H1 (cell line): ENCODE measurements around the gene ZNF609. TPM values are rescaled to one million over a fixed set of nuclear protein-coding genes. Genes with fewer than 3 reads are reported as not detected.

Experiments used
- GABPA ChIP-seq: IDR thresholded peaks from 2 replicates; pipeline ENCODE4 v1.6.1; 2011; ENCODE audit warnings: mild to moderate bottlenecking, low read length, moderate library complexity, borderline replicate concordance; ENCODE audit not compliant: insufficient read depth
- HDAC2 ChIP-seq, 2 experiments: fragments of 300-600 bp in 1 of 2; sonication (generic) in 1 of 2; IDR thresholded peaks; 2 replicates each; pipeline ENCODE4 v1.6.1; 2011 to 2012; ENCODE audit warnings: low read depth in 2 of 2, low read length in 2 of 2, mild to moderate bottlenecking in 2 of 2, moderate library complexity in 2 of 2, borderline replicate concordance in 1 of 2, inconsistent platforms in 1 of 2
- POLR2AphosphoS5 ChIP-seq: IDR thresholded peaks from 2 replicates; pipeline ENCODE4 v1.6.1; 2011; ENCODE audit warnings: low read depth, low read length
- SIN3A ChIP-seq, 2 experiments: IDR thresholded peaks in 1 of 2; conservative IDR thresholded peaks in 1 of 2; 2 replicates each; pipeline ENCODE4 v1.6.1; 2011 to 2012; ENCODE audit warnings: low read length in 2 of 2, improper control_type of control experiment in 1 of 2, low read depth in 1 of 2, mild to moderate bottlenecking in 1 of 2
- SP1 ChIP-seq: IDR thresholded peaks from 2 replicates; pipeline ENCODE4 v1.6.1; 2011; ENCODE audit warnings: low read depth, low read length
- SUZ12 ChIP-seq: fragments of 200-600 bp; sonication (generic); IDR thresholded peaks from 2 replicates; pipeline ENCODE4 v1.6.1; 2012; ENCODE audit warnings: mild to moderate bottlenecking, inconsistent platforms, low read length, moderate library complexity, mixed read lengths
- polyA plus RNA-seq, 7 experiments: library from polyadenylated mRNA; depleted of rRNA in 3 of 7; stranded (reverse) in 5 of 7; unstranded in 2 of 7; fragments of >200 nt in 5 of 7; fragments of 200-250 nt in 2 of 7; gene quantifications; 1 replicate in 5 of 7; 2 replicates in 1 of 7; 4 replicates in 1 of 7; pipeline versions ENCODE4 v1.2.1 to v1.2.3, GENCODE V29; 2011 to 2013; ENCODE audit warnings: missing spikeins in 2 of 7, mixed read lengths in 2 of 7
- total RNA-seq: library from RNA; stranded (reverse); fragmentation: NEBNext Ultra II Directional; extraction: Animal tissue kit (Norgen Biotek cat#: 25700); gene quantifications from 2 replicates; pipeline ENCODE4 v1.2.1, GENCODE V29; 2021
- TF ChIP-seq, protein P1 (sequence below): fragments of 300-600 bp; sonication (generic); IDR thresholded peaks from 2 replicates; pipeline ENCODE4 v1.7.1; 2012; ENCODE audit warnings: low read length, moderate library complexity, mild to moderate bottlenecking, inconsistent platforms; ENCODE audit not compliant: insufficient replicate concordance
- TF ChIP-seq, protein P2 (sequence below): IDR thresholded peaks from 2 replicates; pipeline ENCODE4 v1.6.1; 2012; ENCODE audit warnings: low read length, inconsistent platforms

The ZNF609 gene
- total and polyA plus RNA-seq, 2 of the 8 experiments (the other 6 are each of a cell fraction or from before 2014, with no cell fraction given), result 15.5 to 47.8 TPM

- TF ChIP-seq, protein P1, sequence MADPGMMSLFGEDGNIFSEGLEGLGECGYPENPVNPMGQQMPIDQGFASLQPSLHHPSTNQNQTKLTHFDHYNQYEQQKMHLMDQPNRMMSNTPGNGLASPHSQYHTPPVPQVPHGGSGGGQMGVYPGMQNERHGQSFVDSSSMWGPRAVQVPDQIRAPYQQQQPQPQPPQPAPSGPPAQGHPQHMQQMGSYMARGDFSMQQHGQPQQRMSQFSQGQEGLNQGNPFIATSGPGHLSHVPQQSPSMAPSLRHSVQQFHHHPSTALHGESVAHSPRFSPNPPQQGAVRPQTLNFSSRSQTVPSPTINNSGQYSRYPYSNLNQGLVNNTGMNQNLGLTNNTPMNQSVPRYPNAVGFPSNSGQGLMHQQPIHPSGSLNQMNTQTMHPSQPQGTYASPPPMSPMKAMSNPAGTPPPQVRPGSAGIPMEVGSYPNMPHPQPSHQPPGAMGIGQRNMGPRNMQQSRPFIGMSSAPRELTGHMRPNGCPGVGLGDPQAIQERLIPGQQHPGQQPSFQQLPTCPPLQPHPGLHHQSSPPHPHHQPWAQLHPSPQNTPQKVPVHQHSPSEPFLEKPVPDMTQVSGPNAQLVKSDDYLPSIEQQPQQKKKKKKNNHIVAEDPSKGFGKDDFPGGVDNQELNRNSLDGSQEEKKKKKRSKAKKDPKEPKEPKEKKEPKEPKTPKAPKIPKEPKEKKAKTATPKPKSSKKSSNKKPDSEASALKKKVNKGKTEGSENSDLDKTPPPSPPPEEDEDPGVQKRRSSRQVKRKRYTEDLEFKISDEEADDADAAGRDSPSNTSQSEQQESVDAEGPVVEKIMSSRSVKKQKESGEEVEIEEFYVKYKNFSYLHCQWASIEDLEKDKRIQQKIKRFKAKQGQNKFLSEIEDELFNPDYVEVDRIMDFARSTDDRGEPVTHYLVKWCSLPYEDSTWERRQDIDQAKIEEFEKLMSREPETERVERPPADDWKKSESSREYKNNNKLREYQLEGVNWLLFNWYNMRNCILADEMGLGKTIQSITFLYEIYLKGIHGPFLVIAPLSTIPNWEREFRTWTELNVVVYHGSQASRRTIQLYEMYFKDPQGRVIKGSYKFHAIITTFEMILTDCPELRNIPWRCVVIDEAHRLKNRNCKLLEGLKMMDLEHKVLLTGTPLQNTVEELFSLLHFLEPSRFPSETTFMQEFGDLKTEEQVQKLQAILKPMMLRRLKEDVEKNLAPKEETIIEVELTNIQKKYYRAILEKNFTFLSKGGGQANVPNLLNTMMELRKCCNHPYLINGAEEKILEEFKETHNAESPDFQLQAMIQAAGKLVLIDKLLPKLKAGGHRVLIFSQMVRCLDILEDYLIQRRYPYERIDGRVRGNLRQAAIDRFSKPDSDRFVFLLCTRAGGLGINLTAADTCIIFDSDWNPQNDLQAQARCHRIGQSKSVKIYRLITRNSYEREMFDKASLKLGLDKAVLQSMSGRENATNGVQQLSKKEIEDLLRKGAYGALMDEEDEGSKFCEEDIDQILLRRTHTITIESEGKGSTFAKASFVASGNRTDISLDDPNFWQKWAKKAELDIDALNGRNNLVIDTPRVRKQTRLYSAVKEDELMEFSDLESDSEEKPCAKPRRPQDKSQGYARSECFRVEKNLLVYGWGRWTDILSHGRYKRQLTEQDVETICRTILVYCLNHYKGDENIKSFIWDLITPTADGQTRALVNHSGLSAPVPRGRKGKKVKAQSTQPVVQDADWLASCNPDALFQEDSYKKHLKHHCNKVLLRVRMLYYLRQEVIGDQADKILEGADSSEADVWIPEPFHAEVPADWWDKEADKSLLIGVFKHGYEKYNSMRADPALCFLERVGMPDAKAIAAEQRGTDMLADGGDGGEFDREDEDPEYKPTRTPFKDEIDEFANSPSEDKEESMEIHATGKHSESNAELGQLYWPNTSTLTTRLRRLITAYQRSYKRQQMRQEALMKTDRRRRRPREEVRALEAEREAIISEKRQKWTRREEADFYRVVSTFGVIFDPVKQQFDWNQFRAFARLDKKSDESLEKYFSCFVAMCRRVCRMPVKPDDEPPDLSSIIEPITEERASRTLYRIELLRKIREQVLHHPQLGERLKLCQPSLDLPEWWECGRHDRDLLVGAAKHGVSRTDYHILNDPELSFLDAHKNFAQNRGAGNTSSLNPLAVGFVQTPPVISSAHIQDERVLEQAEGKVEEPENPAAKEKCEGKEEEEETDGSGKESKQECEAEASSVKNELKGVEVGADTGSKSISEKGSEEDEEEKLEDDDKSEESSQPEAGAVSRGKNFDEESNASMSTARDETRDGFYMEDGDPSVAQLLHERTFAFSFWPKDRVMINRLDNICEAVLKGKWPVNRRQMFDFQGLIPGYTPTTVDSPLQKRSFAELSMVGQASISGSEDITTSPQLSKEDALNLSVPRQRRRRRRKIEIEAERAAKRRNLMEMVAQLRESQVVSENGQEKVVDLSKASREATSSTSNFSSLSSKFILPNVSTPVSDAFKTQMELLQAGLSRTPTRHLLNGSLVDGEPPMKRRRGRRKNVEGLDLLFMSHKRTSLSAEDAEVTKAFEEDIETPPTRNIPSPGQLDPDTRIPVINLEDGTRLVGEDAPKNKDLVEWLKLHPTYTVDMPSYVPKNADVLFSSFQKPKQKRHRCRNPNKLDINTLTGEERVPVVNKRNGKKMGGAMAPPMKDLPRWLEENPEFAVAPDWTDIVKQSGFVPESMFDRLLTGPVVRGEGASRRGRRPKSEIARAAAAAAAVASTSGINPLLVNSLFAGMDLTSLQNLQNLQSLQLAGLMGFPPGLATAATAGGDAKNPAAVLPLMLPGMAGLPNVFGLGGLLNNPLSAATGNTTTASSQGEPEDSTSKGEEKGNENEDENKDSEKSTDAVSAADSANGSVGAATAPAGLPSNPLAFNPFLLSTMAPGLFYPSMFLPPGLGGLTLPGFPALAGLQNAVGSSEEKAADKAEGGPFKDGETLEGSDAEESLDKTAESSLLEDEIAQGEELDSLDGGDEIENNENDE, result no peak
- TF ChIP-seq GABPA, result no peak
- TF ChIP-seq SUZ12, result no peak
- no peak for TF ChIP-seq SP1
- TF ChIP-seq SIN3A (conservative IDR thresholded peaks at IDR 0.05 in 1 of 2, IDR thresholded peaks at IDR 0.05 in 1 of 2; ENCODE audit: low read depth in 1 of 2, low read length in 2 of 2), result no peak
- no peak for TF ChIP-seq POLR2AphosphoS5
- TF ChIP-seq HDAC2 (IDR thresholded peaks at IDR 0.05; ENCODE audit: borderline replicate concordance in 1 of 2, low read depth in 2 of 2, low read length in 2 of 2), result no peak
- TF ChIP-seq, protein P2, sequence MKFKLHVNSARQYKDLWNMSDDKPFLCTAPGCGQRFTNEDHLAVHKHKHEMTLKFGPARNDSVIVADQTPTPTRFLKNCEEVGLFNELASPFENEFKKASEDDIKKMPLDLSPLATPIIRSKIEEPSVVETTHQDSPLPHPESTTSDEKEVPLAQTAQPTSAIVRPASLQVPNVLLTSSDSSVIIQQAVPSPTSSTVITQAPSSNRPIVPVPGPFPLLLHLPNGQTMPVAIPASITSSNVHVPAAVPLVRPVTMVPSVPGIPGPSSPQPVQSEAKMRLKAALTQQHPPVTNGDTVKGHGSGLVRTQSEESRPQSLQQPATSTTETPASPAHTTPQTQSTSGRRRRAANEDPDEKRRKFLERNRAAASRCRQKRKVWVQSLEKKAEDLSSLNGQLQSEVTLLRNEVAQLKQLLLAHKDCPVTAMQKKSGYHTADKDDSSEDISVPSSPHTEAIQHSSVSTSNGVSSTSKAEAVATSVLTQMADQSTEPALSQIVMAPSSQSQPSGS, result no peak
Observed at GRCh38 chr15:64701482-64702184, 241.3 kb downstream of the ZNF609 start (continued).
